Kidney (tissue), 14 donors: Measurements from ENCODE around the gene ITGA2. TPM values are rescaled to one million over a fixed set of nuclear protein-coding genes. Genes with fewer than 3 reads are reported as not detected.
"Not testable (repeated sequence)": the region's sequence is repeated elsewhere in the genome, so short reads cannot be mapped to it uniquely, and the experiment has no call there.

Source experiments
- DNase-seq, 5 donors: peaks; one replicate each; pipeline ENCODE4 v3.0.0-alpha.2; 2013 to 2020
- FAIRE-seq: peaks from 2 replicates; lab custom pipeline; 2012; peaks lifted over from hg19 to GRCh38; lab: Jason Lieb, UNC
- H3K27ac ChIP-seq, 2 donors: one replicate each; pipeline ENCODE4 v1.7.0; 2013; ENCODE audit warnings: low read depth in 2 of 2, low read length in 2 of 2, inconsistent platforms in 1 of 2
- H3K27me3 ChIP-seq: one replicate; pipeline ENCODE4 v1.7.1; 2013; ENCODE audit warnings: low read length, inconsistent platforms; ENCODE audit not compliant: control insufficient read depth, insufficient read depth
- H3K36me3 ChIP-seq, 3 donors: one replicate each; pipeline versions ENCODE4 v1.7.0 to v1.7.1; 2013; ENCODE audit warnings: low read length in 3 of 3, control low read depth in 1 of 3, inconsistent platforms in 1 of 3; ENCODE audit not compliant: insufficient read depth in 3 of 3, control insufficient read depth in 2 of 3
- H3K4me1 ChIP-seq, 3 donors: one replicate each; pipeline versions ENCODE4 v1.7.0 to v1.7.1; 2013; ENCODE audit warnings: low read length in 3 of 3, inconsistent platforms in 1 of 3, low read depth in 1 of 3; ENCODE audit not compliant: control insufficient read depth in 2 of 3, insufficient read depth in 2 of 3
- H3K4me3 ChIP-seq, 3 donors: one replicate each; pipeline versions ENCODE4 v1.7.0 to v1.8.1; 2013; ENCODE audit warnings: low read length in 3 of 3, control low read depth in 1 of 3, inconsistent platforms in 1 of 3
- H3K9ac ChIP-seq, 3 donors: one replicate each; pipeline versions ENCODE4 v1.7.0 to v1.7.1; 2013; ENCODE audit warnings: low read length in 3 of 3, control low read depth in 1 of 3, inconsistent platforms in 1 of 3
- H3K9me3 ChIP-seq, 3 donors: one replicate each; pipeline versions ENCODE4 v1.7.0 to v1.7.1; 2013; ENCODE audit warnings: low read length in 3 of 3, control low read depth in 1 of 3, inconsistent platforms in 1 of 3; ENCODE audit not compliant: control insufficient read depth in 2 of 3, insufficient read depth in 1 of 3
- intact Hi-C: fragments of 100-400 bp; cut with DNase I; formaldehyde crosslinking; loops from one replicate; pipeline ENCODE4 v1.11.1; 2022
- polyA plus RNA-seq: library from polyadenylated mRNA; stranded (reverse); fragments of 350-450 nt; fragmentation: Illumina TruSeq; extraction: RNeasy Lipid Tissue Mini Kit (QIAGEN cat#74804); gene quantifications from one replicate; pipeline ENCODE4 v1.2.3, GENCODE V29; 2014; ENCODE audit warnings: low read depth, low replicate concordance; ENCODE audit not compliant: insufficient read depth
- total RNA-seq: library from RNA; stranded (reverse); fragmentation: NEBNext Ultra II Directional; extraction: Animal tissue kit (Norgen Biotek cat#: 25700); gene quantifications from one replicate; pipeline ENCODE4 v1.2.1, GENCODE V29; 2021
- TF ChIP-seq, protein P1 (sequence below): IDR thresholded peaks from 3 replicates; pipeline ENCODE4 v1.5.1; 2012; ENCODE audit warnings: mild to moderate bottlenecking, moderate library complexity, borderline replicate concordance; ENCODE audit not compliant: insufficient read depth; ENCODE audit errors: extremely low read depth
- donor health status: control.
- donor health status: control.
- donor health status: control.
- donor health status: control.
- donor health status: control.
- donor health status: DM: yes; HTN: yes; CAD: no.
- donor health status: Normal renal cell carcinoma (clear cell type).

Gene ITGA2
- total and polyA plus RNA-seq, 2 donors from 2014 or later = 4.9 to 44.5 TPM

DNA sequence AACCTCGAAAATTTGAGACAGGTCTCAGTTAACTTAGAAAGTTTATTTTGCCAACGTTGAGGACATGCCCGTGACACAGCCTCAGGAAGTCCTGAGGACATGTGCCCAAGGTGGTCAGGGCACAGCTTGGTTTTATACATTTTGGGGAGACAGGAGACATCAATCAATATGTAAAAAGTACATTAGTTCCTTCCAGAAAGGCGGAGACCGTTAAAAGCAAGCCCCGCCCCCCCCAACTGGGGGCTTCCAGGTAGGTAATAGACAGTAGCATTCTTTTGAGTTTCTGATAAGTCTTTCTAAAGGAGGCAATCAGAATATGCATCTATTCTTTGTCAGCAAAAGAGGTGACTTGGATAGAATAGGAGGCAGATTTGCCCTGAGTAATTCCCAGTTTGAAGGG lies 121.0 kb downstream of the ITGA2 start:
- Histone ChIP-seq H3K4me1 (peaks cover 0 to 8% (median 3%) of the 10 kb centered on the region in 3 donors), H3K9ac (peak overlapping the region; percentile 68 to 100 (median 91)), H3K36me3 (no peaks in the 10 kb centered on the region), H3K27ac (peak overlapping the region in 1 of 2 donors; percentile 59), H3K4me3 (peak overlapping the region; percentile 88 to 99 (median 89)), H3K27me3 (no peaks in the 10 kb centered on the region), H3K9me3 (no peaks in the 10 kb centered on the region)
- TF ChIP-seq, protein P1, sequence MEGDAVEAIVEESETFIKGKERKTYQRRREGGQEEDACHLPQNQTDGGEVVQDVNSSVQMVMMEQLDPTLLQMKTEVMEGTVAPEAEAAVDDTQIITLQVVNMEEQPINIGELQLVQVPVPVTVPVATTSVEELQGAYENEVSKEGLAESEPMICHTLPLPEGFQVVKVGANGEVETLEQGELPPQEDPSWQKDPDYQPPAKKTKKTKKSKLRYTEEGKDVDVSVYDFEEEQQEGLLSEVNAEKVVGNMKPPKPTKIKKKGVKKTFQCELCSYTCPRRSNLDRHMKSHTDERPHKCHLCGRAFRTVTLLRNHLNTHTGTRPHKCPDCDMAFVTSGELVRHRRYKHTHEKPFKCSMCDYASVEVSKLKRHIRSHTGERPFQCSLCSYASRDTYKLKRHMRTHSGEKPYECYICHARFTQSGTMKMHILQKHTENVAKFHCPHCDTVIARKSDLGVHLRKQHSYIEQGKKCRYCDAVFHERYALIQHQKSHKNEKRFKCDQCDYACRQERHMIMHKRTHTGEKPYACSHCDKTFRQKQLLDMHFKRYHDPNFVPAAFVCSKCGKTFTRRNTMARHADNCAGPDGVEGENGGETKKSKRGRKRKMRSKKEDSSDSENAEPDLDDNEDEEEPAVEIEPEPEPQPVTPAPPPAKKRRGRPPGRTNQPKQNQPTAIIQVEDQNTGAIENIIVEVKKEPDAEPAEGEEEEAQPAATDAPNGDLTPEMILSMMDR = no peak
- intact Hi-C loops = no loop called here
- FAIRE-seq (no peak), DNase-seq (peak in 1 of 5 donors; percentile 61)

DNA sequence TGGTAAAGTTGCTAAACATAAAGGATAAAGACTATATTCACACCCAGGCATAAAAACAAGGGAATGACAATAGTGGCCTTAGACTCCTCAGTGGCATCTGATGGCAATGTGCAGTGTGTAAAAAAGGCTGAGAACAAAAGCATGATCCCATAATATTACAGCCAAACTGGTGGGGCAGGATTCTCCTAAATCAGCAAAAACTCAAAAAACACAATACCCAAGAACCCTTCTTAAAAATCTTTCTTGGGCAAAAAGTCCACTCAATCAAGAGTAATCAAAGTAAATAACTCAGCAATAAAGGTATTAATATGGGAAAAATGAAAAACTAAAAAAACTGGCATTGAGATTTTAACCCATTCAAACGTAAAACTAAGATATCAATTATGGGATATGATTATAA lies 122.0 kb downstream of the ITGA2 start:
- intact Hi-C loops = no loop called here
- no peak for DNase-seq

GRCh38 chr5:53112307-53112706 lies 123.2 kb downstream of the ITGA2 start:
- H3K27ac ChIP-seq, H3K27me3 ChIP-seq, intact Hi-C loops, H3K9me3 ChIP-seq, H3K36me3 ChIP-seq, H3K4me3 ChIP-seq, DNase-seq, FAIRE-seq, H3K4me1 ChIP-seq, H3K9ac ChIP-seq: not testable (repeated sequence)

More for the DNA sequence above, 122.0 kb downstream of the ITGA2 start:
- Histone ChIP-seq H3K36me3 (no peaks in the 10 kb centered on the region), H3K4me3 (no peak overlapping the region), H3K9me3 (no peaks in the 10 kb centered on the region), H3K9ac (no peak overlapping the region), H3K4me1 (peaks cover 0 to 8% (median 3%) of the 10 kb centered on the region in 3 donors), H3K27ac (no peak overlapping the region), H3K27me3 (no peaks in the 10 kb centered on the region)
- FAIRE-seq = peak; percentile 96
- TF ChIP-seq, protein P1 = no peak

DNA sequence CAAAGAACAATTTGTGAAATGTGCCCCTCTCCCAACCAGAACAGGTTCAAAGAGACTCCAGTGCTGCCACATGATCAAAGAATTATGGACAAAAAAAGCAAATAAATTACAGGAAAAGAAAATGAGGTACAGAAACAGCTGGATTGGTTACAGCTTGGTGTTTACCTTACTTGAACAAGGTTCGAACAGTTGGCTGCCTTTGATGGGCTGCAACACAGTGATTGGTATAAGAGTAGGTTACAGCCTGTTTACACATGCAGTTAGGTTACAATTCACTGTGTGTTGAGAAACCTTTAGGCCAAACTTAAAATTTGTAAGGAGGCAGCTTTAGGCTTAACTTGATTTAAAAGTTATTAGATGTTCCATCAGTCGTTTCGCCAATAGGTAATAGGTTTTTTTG lies 123.8 kb downstream of the ITGA2 start:
- H3K4me3 ChIP-seq = no peak overlapping the region
- intact Hi-C loops = no loop called here
- peaks cover 0 to 8% (median 0%) of the 10 kb centered on the region in 3 donors for H3K4me1 ChIP-seq
- DNase-seq (no peak), FAIRE-seq (no peak)
- no peak overlapping the region for H3K9ac ChIP-seq
- H3K9me3 ChIP-seq = no peaks in the 10 kb centered on the region
- H3K27ac ChIP-seq = no peak overlapping the region
- no peaks in the 10 kb centered on the region for H3K27me3 ChIP-seq
- H3K36me3 ChIP-seq = no peaks in the 10 kb centered on the region
- TF ChIP-seq, protein P1 = no peak
